Stimulated activated CD8-positive, alpha-beta memory T cell treated with anti-CD3 and anti-CD28 coated beads, Interleukin-7, amount 100 ng/mL, for 24 hours (primary cell): ENCODE measurements around the gene FGF23.
"Not testable (repeated sequence)": the region's sequence is repeated elsewhere in the genome, so short reads cannot be mapped to it uniquely, and the experiment has no call there.

Source experiments
- DNase-seq: peaks from one replicate; pipeline ENCODE4 v3.0.0-alpha.2; 2020; ENCODE audit warnings: low read depth

The FGF23 gene

GRCh38 chr12:4379405-4379804, at the start of gene FGF23:
TSS of gene FGF23 (minus strand) at chr12:4379712. CDS start at chr12:4379582, 130 bp downstream.
- DNase-seq: no peak

- no peak for DNase-seq
These were observed 44.9 kb upstream of the FGF23 start for GRCh38 chr12:4424422-4424821.

DNA sequence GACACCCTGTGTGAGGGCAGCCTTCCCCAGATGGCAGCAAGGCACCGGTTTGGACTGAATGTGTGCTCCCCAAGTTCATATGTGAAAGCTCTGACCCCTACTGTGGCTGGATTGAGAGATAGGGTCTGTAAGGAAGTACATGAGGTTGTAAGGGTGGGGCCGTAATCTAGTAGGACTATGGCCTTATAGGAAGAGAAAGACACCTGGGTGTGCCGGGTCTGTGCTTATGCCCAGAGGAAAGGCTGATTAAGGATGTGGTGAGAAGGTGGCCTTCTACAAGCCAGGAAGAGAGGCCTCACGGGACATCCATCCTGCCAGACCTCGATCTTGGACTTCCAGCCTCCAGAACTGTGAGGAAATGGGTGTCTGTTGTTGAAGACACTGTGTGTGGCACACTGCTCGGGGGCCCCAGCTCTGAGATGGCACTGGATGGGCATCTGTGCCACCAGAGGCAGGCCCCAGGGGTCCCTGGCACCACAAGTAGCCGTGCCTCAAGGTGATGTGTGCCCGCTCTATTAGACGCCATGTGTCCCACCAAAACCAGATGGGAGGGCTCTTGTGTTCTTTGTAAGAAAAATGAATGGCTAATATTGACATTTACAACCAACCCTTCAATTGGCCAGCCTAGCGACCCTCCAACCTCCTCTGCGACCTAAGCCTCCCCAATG, 44.1 kb upstream of the FGF23 start:
- DNase-seq: no peak

- DNase-seq: no peak
These were observed 43.5 kb upstream of the FGF23 start for GRCh38 chr12:4422985-4423384.

- no peak for DNase-seq
These were observed 42.1 kb upstream of the FGF23 start for GRCh38 chr12:4421590-4422031.

GRCh38 chr12:4420138-4420670, 40.7 kb upstream of the FGF23 start:
- no peak for DNase-seq

GRCh38 chr12:4418913-4419312, 39.4 kb upstream of the FGF23 start:
- DNase-seq: no peak

DNA sequence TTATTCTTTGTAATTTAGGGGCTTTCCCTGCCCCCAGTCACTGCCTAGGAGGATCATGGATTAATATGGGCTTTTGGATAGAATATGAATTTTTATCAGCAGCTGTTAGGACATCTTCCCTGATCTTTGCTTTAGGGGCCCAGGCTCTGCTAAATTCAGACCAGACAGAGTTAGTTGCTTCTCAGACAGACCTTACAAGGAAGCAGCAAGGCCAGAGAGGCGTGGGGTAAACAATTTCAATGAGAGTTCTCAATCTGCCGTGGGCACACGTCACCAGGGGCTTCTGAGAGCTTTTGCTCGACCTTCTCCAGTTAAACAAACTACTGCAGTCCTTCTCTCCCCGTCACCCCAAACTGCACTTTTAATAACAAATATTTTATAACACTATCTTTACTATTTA, 38.4 kb upstream of the FGF23 start:
- DNase-seq: no peak

- DNase-seq: no peak
These were observed 37.9 kb upstream of the FGF23 start for GRCh38 chr12:4417455-4417854.

DNA sequence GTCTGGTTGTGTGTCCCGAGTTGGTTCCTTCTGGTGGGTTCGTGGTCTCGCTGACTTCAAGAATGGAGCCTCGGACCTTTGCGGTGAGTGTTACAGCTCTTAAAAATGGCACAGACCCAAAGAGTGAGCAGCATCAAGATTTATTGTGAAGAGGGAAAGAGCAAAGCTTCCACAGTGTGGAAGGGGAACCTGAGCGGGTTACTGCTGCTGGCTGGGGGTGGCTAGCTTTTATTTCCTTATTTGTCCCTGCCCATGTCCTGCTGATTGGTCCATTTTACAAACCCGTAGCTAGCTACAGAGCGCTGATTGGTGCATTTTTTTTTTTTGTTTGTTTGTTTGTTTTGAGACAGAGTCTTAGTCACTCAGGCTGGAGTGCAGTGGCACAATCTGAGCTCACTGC, 36.8 kb upstream of the FGF23 start:
- DNase-seq: no peak

DNA sequence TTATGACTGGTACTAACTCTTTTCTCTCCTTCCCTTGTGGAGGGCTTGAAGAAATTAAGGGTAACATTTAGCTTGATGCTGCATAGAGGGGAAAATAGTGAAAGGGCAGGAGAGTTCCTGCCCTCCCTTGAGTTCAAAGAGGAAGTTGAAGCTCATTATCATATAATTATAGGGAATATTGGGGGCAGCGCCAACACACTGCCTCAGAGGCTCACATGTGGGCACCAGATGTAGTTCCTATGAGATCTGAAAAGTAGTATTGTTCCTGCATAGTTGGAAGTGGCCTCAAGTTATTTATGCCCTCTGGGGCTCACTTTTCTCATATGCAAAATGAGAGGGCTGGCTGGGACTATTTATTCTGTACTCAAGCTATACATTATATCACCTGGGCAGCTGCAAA, 33.0 kb upstream of the FGF23 start:
- DNase-seq: no peak

- DNase-seq: no peak
These were observed 32.5 kb upstream of the FGF23 start for GRCh38 chr12:4412056-4412455.

DNA sequence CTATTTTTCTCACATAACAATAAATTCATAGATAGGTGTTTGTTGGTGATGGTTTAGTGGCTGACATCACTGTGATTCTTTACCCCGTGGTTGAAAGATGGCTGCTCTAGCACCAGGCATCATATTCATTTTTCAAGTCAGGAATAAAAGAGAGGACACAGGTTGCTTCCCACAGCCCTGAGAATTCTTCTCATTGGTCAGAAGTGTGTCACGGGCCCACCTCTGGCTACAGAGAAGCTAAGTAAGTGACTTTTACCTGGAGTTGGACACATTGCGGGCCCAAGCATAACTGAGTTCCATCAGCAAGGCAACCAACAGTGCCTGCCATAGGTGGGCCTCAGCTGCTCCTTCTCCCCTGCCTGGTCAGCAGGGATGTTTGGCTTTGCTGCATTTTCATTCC, 27.6 kb upstream of the FGF23 start:
- DNase-seq: no peak

- not testable (repeated sequence) for DNase-seq
These were observed 25.5 kb upstream of the FGF23 start for GRCh38 chr12:4404877-4405637.

DNA sequence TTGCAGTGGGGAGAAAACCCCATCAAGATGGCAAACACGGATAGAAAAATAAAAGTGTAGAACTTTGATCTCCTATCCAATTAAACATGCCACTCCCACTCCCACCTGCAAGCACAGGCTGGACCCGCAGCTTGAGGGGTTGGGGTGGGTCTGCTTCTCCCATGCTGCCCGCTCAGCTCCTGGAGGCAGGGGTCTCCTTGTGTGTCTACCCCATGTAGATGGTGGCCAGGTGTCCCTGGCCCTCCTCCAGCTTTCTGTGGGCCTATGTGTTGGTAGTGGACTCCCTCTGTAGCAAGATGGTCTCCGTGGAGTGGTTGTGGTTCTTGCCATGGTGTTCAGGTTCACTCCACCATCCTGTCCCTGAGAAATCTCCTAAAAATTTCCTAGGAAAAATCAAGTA, 23.5 kb upstream of the FGF23 start:
- no peak for DNase-seq

DNA sequence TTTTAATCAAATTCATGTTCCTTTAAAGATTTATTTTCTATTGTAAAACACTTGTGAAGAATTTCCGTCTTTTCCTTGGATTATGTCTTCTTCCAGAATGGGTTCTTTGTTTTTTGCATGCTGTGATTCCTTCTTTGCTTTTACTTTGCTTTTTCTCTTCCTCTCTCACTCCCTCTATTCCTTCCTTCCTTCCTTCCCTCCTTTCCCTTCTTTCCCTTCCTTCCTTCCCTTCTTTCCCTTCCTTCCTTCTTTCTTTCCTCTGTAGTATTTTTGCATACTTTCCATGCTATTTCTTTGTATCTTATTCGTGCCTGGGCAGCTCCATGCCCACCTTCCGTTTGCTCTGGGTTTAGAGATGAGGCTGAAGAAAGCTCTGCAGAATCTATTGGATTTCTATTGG, 21.6 kb upstream of the FGF23 start:
- DNase-seq: no peak

DNA sequence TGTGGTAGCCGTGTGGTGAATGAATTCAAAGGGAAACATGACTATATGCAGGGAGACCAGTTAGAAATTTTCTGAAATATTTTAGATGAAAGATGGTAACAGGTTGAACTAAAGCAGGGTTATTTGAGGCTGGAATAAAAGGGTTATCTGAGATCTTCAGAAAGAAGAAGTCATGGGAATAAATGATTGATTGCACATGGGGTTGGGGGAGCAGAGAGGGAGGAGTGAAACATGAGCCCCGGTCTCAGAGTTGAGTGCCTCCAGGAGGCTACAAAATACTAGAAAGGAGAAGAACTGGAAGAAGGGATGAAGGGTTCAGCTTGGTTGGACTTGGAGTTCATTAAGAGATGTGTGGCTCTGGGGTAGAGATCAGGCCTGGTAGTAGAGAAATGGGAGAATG, 16.3 kb upstream of the FGF23 start:
- DNase-seq: no peak

DNA sequence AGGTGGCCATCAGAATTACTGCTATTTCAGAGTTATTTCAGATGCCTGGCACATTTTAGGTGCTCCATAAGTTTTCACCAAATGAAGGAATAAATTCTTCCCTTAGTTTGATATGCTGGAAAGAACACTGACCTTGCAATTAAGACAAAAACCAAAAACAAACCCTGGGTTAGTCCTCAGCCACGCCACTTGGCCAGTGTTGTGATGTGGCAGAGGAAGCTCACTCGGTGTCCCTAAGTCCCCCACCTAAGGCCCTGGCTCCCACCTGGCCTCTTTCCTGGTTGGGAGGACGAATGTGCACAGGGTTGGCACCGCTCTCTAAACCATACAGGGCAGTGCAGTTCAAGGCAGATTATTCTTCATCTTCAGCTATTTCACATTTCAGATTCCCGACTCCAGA, 13.7 kb upstream of the FGF23 start:
- no peak for DNase-seq

DNA sequence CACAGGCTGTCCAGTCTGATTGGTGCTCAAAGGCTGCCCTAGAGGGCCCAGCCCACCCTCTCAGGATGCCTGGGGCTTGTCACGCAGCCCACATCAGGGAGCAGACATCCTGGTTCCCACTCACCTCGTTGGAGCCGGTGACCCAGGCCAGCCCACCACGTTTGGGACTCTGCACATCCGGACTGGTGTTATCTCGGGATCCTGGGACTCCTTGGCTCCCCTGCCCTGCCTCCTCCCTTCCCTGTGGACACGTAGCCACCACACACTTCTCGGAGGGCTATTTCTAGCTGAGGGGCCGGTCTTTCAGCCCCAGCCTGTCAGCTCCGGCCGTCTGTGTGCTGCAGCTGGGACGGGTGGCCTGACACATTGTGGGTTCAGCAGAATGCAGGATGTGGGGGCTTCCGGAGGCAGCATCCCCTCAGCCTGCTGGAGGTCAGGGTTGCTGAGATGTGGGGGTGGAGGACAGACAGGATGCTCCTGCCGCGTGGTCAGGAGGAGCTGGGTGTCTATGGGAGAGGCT, 12.8 kb upstream of the FGF23 start:
- no peak for DNase-seq

GRCh38 chr12:4388662-4389061, 9.2 kb upstream of the FGF23 start:
- DNase-seq: no peak

DNA sequence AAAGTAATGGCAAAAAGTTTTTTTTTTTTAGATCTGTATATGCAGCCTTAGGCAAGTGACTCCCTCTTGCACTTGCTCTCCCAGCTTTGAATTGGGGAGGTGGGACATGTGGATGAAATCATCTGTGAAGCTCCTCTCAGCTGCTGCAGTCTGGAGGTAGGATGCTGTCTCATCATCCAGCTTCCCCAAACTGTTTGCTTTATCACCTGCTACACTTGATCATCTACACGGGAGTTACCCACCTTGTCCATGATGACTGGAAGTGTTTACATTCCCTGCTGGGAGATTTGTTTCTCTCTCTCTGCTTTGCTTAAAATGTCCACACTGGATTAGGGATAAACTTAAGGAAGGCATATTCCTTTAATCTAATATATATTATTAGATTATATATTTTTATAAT, 8.5 kb upstream of the FGF23 start:
- no peak for DNase-seq

- no peak for DNase-seq
These were observed 8.1 kb upstream of the FGF23 start for GRCh38 chr12:4387607-4388006.

DNA sequence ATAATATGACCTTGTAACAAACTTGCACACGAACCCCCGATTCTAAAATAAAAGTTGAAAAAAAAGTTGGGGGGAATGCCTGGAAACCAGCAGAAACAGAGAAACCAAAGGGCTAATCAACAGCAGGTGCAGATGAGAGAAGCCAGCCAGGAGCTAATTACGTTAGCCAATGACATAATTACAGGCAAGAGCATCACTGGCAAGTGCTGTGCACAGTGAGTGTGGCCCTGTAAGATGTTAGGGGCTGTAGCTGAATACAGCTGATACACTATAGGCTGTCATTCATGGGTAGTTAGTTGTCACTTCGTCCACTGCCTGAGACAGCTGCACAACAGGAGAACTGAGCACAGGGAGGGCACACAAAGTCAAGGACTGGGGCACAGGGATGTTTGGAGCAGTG, 7.3 kb upstream of the FGF23 start:
- no peak for DNase-seq
